ENCODE data around the gene CYLD.

Gene CYLD

DNA sequence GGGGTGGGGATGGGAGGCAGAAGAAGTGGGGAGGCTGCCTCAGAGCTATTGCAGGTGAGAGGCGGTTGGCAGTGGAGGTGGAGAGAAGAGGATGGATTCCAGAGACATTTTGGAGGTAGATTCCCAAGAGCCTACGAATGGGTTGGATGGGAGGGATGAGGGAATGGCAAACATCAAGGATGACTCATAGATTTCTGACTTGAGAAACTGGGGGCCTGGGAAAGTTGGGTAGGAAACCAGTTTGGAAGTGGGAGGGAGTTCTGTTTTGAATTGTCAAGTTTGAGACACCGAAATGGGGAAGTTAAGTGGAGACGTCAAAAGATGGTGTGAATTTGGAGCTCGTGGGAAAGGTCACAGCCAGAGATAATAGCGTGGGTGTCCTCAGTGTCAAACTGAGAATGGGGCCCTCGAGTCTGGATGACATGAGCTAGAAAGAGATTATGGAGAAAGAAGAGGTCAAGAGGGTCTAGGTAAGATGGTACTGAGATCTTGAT, 6.2 kb upstream of the CYLD start:
- H4K20me1 ChIP-seq (ENCODE audit: insufficient read depth, low read length) = no peaks in the 10 kb centered on the region
- no peak overlapping the region for H3K27ac ChIP-seq (ENCODE audit: low read depth, low read length, poor library complexity, severe bottlenecking)
- no peak overlapping the region for H3K4me3 ChIP-seq (ENCODE audit: low read depth, low read length, poor library complexity, severe bottlenecking)
- no peaks in the 10 kb centered on the region for H3K9me3 ChIP-seq (ENCODE audit: low read length)
- no peaks in the 10 kb centered on the region for H3K4me1 ChIP-seq (ENCODE audit: insufficient read depth, low read length, severe bottlenecking)
- no peaks in the 10 kb centered on the region for H3K9me2 ChIP-seq (ENCODE audit: low read depth, low read length)
- H3K27me3 ChIP-seq (ENCODE audit: insufficient read depth, low read length) = no peaks in the 10 kb centered on the region
- no peak overlapping the region for H3K4me2 ChIP-seq (ENCODE audit: low read length)
- no peak for TF ChIP-seq EZH2 (IDR thresholded peaks at IDR 0.05; ENCODE audit: borderline replicate concordance, low read length)
- TF ChIP-seq, protein P1, sequence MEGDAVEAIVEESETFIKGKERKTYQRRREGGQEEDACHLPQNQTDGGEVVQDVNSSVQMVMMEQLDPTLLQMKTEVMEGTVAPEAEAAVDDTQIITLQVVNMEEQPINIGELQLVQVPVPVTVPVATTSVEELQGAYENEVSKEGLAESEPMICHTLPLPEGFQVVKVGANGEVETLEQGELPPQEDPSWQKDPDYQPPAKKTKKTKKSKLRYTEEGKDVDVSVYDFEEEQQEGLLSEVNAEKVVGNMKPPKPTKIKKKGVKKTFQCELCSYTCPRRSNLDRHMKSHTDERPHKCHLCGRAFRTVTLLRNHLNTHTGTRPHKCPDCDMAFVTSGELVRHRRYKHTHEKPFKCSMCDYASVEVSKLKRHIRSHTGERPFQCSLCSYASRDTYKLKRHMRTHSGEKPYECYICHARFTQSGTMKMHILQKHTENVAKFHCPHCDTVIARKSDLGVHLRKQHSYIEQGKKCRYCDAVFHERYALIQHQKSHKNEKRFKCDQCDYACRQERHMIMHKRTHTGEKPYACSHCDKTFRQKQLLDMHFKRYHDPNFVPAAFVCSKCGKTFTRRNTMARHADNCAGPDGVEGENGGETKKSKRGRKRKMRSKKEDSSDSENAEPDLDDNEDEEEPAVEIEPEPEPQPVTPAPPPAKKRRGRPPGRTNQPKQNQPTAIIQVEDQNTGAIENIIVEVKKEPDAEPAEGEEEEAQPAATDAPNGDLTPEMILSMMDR (IDR thresholded peaks at IDR 0.05; ENCODE audit: low read length) = no peak
- no peak overlapping the region for H3K9ac ChIP-seq (ENCODE audit: low read length)
- no peak overlapping the region for H2AFZ ChIP-seq (ENCODE audit: low read length)
- no peaks in the 10 kb centered on the region for H3K79me2 ChIP-seq (ENCODE audit: insufficient read depth, low read length)
- H3K36me3 ChIP-seq (ENCODE audit: insufficient read depth, low read length) = no peaks in the 10 kb centered on the region
- no peaks in the 10 kb centered on the region for H3F3A ChIP-seq (ENCODE audit: insufficient read depth, low read length)

DNA sequence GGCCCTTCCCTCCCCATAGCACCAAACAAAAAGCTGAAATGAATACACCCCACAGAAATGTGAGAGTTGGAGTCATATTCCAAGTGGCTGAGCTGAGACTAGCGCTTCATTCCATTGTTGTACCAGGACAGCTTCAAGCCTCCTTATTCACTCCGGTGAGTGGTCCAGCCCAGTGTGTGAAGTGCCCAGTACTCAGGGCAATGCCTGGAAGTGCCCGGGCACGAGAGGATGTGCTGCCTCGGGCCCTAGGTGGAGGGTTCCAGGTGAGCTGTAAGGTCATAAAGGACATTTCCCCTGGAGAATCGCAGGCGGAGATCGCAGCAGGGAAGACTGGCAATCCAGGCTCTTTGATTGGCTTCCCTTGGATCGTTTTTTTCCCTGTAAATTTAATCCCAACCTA, 5.4 kb upstream of the CYLD start:
- H3K4me2 ChIP-seq (ENCODE audit: low read length) = no peak overlapping the region
- H3K79me2 ChIP-seq (ENCODE audit: insufficient read depth, low read length) = no peaks in the 10 kb centered on the region
- H3K36me3 ChIP-seq (ENCODE audit: insufficient read depth, low read length) = no peaks in the 10 kb centered on the region
- no peak overlapping the region for H2AFZ ChIP-seq (ENCODE audit: low read length)
- no peaks in the 10 kb centered on the region for H4K20me1 ChIP-seq (ENCODE audit: insufficient read depth, low read length)
- H3K27ac ChIP-seq (ENCODE audit: low read depth, low read length, poor library complexity, severe bottlenecking) = no peak overlapping the region
- H3K9me2 ChIP-seq (ENCODE audit: low read depth, low read length) = no peaks in the 10 kb centered on the region
- no peaks in the 10 kb centered on the region for H3K27me3 ChIP-seq (ENCODE audit: insufficient read depth, low read length)
- no peak overlapping the region for H3K4me3 ChIP-seq (ENCODE audit: low read depth, low read length, poor library complexity, severe bottlenecking)
- no peaks in the 10 kb centered on the region for H3F3A ChIP-seq (ENCODE audit: insufficient read depth, low read length)
- H3K4me1 ChIP-seq (ENCODE audit: insufficient read depth, low read length, severe bottlenecking) = peaks cover 6% of the 10 kb centered on the region
- no peak overlapping the region for H3K9ac ChIP-seq (ENCODE audit: low read length)
- TF ChIP-seq, protein P1 (IDR thresholded peaks at IDR 0.05; ENCODE audit: low read length) = no peak
- TF ChIP-seq EZH2 (IDR thresholded peaks at IDR 0.05; ENCODE audit: borderline replicate concordance, low read length) = no peak
- no peaks in the 10 kb centered on the region for H3K9me3 ChIP-seq (ENCODE audit: low read length)

DNA sequence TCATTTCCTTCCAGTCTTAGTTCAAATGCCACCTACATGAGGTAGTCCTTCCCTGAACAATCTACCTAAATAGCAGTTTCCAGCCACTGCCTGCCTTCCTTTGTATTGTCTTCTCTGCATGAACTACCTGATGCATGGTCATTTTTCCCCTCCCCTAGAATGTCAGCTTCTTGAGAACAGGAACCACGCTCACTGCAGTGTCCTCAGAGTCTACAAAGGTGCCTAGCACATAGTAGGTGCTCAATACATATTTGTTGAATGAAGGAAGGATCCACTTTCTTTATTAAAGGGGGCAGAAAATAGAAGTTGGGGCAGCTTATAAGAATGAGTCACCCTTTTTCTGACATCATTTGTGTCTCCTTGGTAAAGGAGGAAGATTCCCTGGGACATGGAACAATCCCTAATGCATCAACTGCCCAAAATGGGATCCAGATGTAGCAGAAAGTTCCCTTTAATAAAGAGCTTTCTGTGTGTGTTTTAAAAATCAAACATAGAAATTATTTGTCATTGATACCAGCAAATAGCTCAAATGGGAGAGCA, 4.4 kb upstream of the CYLD start:
- TF ChIP-seq EZH2 (IDR thresholded peaks at IDR 0.05; ENCODE audit: borderline replicate concordance, low read length) = no peak
- TF ChIP-seq, protein P1 (IDR thresholded peaks at IDR 0.05; ENCODE audit: low read length) = no peak
- Histone ChIP-seq H3K9me3 (ENCODE audit: low read length) (no peaks in the 10 kb centered on the region), H3K4me1 (ENCODE audit: insufficient read depth, low read length, severe bottlenecking) (peaks cover 6% of the 10 kb centered on the region), H3K4me3 (ENCODE audit: low read depth, low read length, poor library complexity, severe bottlenecking) (no peak overlapping the region), H3K36me3 (ENCODE audit: insufficient read depth, low read length) (no peaks in the 10 kb centered on the region), H2AFZ (ENCODE audit: low read length) (no peak overlapping the region), H3K79me2 (ENCODE audit: insufficient read depth, low read length) (no peaks in the 10 kb centered on the region), H3K27ac (ENCODE audit: low read depth, low read length, poor library complexity, severe bottlenecking) (no peak overlapping the region), H4K20me1 (ENCODE audit: insufficient read depth, low read length) (no peaks in the 10 kb centered on the region), H3K9ac (ENCODE audit: low read length) (no peak overlapping the region), H3K4me2 (ENCODE audit: low read length) (no peak overlapping the region), H3K9me2 (ENCODE audit: low read depth, low read length) (no peaks in the 10 kb centered on the region), H3F3A (ENCODE audit: insufficient read depth, low read length) (no peaks in the 10 kb centered on the region), H3K27me3 (ENCODE audit: insufficient read depth, low read length) (no peaks in the 10 kb centered on the region)
